Astrocyte of the cerebellum (primary cell): ENCODE results near the gene ZSCAN5C.
"Not testable (repeated sequence)": the region's sequence is repeated elsewhere in the genome, so short reads cannot be mapped to it uniquely, and the experiment has no call there.

Experiments used
- DNase-seq: peaks from one replicate; pipeline ENCODE4 v3.0.0-alpha.2; 2011; ENCODE audit warnings: low read depth
- H3K4me3 ChIP-seq: 2 replicates; pipeline ENCODE4 v1.5.1; 2011; ENCODE audit warnings: mild to moderate bottlenecking, low read depth, low read length, moderate library complexity
- in situ Hi-C: cut with HindIII; loops from 2 replicates; pipeline ENCODE4 v1.10.0; 2017; ENCODE audit warnings: low sequenced_read_pairs
- TF ChIP-seq, protein P1 (sequence below): IDR thresholded peaks from 2 replicates; pipeline ENCODE4 v1.5.1; 2012; ENCODE audit warnings: low read length, low read depth, moderate library complexity, mild to moderate bottlenecking; ENCODE audit errors: missing control alignments

Gene ZSCAN5C

DNA sequence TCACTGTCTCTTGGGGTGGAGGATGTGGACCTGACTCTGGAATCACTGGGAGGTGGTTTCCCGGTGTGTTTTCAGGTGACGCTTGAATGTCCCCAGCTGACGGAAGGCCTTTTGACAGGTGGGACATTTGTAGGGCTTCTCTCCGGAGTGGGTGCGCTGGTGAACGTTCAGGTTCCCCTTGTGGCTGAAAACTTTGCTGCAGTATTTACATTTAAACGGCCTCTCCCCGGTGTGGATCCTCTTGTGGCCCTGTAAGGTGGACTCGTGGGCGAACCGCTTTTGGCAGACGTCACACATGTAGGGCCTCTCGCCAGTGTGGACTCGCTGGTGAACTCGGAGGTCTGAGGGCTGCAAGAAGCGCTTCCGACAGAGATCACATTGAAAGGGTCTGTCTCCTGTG is 12.3 kb upstream of the ZSCAN5C start:
- no peak overlapping the region for H3K4me3 ChIP-seq
- no peak for DNase-seq
- TF ChIP-seq, protein P1, sequence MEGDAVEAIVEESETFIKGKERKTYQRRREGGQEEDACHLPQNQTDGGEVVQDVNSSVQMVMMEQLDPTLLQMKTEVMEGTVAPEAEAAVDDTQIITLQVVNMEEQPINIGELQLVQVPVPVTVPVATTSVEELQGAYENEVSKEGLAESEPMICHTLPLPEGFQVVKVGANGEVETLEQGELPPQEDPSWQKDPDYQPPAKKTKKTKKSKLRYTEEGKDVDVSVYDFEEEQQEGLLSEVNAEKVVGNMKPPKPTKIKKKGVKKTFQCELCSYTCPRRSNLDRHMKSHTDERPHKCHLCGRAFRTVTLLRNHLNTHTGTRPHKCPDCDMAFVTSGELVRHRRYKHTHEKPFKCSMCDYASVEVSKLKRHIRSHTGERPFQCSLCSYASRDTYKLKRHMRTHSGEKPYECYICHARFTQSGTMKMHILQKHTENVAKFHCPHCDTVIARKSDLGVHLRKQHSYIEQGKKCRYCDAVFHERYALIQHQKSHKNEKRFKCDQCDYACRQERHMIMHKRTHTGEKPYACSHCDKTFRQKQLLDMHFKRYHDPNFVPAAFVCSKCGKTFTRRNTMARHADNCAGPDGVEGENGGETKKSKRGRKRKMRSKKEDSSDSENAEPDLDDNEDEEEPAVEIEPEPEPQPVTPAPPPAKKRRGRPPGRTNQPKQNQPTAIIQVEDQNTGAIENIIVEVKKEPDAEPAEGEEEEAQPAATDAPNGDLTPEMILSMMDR, result no peak
- in situ Hi-C loops, result no loop called here

GRCh38 chr19:56191115-56191514 is 11.0 kb upstream of the ZSCAN5C start:
- in situ Hi-C loops, result no loop called here
- H3K4me3 ChIP-seq, result no peak overlapping the region
- no peak for DNase-seq
- TF ChIP-seq, protein P1, result no peak

DNA sequence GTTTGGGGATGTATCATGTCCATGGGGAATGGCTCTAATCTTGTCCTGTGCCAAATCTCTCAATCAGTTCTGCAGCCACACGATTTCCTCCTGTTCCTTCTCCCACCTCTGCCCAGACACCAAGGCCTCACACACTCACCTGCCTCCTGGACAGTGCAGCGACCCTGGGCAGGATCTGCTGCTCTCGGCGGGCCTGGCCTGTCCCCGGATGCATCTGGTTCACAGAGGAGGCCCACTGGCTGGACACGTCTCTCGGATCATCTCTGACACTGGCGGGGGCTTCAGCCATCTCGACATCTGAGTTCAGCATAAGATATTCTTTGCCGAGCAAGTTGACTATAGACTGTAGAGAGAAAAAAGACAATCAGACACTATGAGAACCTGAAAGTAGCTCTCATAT is 10.4 kb upstream of the ZSCAN5C start:
- no peak overlapping the region for H3K4me3 ChIP-seq
- TF ChIP-seq, protein P1, result no peak
- in situ Hi-C loops, result no loop called here
- DNase-seq, result no peak

- H3K4me3 ChIP-seq, result no peak overlapping the region
- DNase-seq, result no peak
- in situ Hi-C loops, result no loop called here
- TF ChIP-seq, protein P1, result no peak
These were observed 8.0 kb upstream of the ZSCAN5C start for GRCh38 chr19:56193981-56194640.

DNA sequence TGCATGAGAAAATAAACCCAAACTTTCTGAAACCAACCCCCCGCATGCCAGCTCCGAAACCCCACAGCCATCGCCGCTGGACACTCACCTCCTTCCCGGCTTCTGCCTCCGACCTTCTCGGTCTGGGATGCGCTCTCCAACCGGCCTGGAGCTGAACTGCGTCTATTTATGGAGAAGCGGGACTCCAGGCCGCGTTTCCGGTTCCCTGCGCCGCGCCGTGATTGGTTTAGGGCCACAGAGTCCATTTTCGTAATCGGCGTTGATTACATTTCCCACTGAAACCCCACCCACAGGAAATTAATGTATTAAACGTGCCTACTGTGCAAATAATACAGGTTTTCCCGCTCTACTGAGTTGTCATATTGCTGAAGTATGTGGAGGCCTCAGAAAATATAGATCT is 4.4 kb upstream of the ZSCAN5C start, which contains the start of gene ZSCAN5B:
Gene ZSCAN5B, minus strand, starts transcription at position 138 of the 400 bp plus-strand sequence. CDS start 4,731 bp downstream, outside the sequence.
- DNase-seq, H3K4me3 ChIP-seq, in situ Hi-C loops: not testable (repeated sequence)

DNA sequence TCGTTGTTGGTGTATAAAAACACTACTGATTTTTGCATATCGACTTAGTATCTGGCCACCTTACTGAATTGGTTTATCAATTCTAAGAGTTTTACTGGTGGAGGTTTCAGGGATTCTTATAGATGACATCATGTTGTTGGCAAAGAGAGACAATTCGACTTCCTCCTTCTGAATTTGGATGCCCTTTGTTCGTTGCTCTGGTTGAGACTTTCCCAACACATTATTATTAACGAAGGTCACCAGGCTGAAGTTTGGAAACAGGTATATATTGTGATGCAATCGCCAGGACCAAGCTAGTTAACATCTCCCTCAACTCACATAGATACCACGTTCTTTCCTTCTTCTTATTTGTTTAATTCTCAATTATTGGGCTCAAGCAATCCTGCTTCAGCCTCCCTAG is 2.4 kb upstream of the ZSCAN5C start:
- in situ Hi-C loops, result no loop called here
- TF ChIP-seq, protein P1, result no peak
- DNase-seq, result no peak
- no peak overlapping the region for H3K4me3 ChIP-seq

GRCh38 chr19:56207581-56207980 is 5.5 kb downstream of the ZSCAN5C start:
- DNase-seq, H3K4me3 ChIP-seq, in situ Hi-C loops: not testable (repeated sequence)

DNA sequence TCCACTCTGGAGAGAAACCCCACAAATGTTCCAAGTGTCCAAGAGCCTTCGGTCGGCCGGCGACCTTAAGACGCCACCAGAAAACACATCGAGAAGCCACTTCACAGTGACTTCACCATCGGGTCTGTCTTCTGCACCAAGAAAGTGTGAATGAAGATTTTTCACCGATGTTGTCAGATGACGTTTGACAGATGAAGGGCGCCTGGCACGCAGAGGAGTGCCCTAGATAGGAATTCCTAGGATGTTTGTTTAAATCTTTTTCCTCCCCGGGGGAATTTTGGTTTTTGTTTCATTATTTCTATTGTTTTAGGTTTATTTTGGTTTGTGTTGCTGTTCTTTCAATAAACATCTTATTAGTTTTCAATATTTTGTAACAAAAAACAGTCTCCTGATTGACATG is 7.0 kb downstream of the ZSCAN5C start:
- H3K4me3 ChIP-seq, result no peak overlapping the region
- TF ChIP-seq, protein P1, result no peak
- DNase-seq, result no peak
- in situ Hi-C loops, result no loop called here

DNA sequence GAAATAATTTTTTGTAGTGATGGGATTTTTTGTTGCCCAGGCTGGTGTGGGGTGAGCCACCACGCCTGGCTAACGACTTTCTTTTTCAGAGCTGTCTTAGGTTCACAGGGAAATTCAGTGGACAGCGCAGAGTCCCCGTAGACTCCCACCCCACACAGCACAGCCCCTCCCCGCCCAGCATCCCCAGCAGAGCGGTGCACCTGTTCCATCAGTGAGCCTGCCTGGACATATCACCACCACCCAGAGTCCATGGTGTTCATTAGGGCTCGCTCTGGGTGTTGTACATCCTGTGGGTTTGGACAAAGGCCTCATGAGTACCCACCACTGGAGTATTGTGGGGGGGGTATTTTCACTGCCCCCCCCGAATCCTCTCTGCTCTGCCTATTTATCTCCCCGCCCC is 8.0 kb downstream of the ZSCAN5C start:
- in situ Hi-C loops, H3K4me3 ChIP-seq, DNase-seq: not testable (repeated sequence)
